GM19035 (cell line): ENCODE results near the gene CEMIP.

Experiments used
- ATAC-seq: cut with Tn5 transposase; IDR thresholded peaks from one replicate; pipeline ENCODE4 v1.9.1; 2021; ENCODE audit not compliant: unreplicated experiment

The CEMIP gene

DNA sequence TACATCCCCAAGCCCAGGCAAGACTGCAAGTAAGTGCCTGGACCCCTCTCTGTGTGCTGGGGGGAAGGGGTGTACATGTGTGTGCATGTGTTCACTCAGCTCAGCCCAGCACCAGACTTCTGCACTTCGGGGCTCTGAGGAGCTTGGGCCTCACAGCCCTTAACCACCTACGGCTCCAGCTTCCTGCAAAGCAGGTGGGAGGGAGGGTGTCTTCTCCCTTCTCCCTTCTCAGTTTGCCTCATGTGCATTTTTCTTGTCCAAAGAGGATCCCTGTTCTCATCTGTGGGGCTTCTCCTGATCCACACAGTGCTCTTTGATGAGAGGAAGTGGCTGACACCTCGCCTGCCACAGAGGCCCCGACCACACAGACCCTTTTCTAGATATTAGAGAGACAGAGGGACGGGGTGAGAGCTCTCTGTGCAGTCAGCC lies 141.1 kb downstream of the CEMIP start:
- ATAC-seq, result no peak

DNA sequence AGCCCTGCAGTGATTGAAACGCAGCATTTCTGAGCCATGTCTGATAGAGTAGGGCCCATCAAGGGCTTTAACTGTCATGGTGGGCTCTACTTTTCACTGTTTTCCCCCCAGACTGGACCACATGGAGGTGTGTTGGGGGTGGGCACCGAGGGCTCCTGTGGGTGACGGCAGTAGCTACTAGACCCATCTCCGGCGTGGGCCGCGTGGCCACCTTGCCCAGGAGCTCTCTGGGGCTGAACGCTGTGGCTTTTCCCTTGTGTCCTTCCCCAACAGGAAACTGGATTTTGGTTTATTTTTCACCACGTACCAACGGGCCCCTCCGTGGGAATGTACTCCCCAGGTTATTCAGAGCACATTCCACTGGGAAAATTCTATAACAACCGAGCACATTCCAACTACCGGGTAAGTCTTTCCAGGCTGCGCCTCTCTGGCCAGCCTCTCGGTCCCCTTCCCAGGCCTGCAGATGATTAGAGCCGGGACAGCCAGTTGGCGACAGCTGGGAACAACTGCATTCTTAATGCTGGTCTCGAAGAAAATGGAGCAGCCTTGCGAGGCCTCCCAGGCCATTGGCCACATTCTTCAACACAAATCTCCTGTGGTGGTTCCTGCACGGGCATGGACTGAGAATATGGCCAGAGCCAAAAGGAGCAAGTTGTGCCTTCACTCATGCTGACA lies 142.7 kb downstream of the CEMIP start:
- ATAC-seq, result no peak

DNA sequence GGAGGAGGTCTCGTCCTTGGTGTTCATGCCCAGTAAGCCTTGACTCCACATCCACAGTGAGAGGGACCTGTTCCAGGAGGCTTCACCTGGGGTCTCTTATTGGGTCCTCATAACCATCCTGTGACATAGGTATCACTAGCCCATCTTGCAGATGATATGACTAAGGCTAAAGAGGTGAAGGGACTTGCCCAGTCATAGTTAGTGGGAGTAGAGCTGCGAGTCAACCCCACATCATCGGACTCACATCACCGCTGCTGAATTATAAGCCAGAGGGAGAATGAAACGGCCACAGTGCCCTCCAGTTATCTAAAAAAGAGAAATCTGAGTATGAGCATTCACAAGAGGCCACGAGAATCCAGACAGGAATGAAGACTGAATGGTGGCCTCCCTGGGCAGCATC lies 144.5 kb downstream of the CEMIP start:
- no peak for ATAC-seq

DNA sequence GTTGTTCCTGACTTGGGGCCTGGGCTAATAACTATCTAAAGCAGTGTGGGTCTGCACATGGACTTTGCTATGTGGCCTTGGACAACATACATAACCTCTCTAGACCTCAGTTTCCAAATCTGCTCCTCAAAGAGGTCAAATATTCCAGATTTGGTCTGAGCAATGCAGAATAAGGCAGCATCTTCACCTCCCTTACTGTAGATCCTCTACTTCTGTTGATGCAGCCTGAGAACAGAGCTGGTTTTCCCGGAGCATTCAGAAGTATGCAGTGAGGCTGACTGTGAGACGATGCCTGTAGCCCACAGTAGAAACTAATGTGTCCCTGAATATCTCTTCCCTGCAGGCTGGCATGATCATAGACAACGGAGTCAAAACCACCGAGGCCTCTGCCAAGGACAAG lies 145.1 kb downstream of the CEMIP start:
- no peak for ATAC-seq

DNA sequence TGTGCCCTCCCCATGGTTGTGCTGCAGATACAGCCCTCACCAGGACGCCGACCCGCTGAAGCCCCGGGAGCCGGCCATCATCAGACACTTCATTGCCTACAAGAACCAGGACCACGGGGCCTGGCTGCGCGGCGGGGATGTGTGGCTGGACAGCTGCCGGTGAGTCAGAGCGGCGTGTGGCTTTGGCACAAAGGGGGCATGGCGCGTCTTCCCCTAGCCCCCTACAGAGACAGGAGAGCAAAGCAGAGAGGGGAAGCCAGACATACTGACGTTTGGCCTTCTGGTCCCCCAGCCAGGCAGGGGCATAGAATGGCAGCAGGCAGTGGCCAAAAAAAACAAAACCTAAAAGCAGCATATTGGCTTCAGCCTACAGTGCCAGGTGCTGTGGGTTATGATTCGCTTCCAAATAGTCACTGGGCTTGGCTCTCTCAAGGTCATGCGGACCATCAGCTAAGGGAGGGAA lies 146.5 kb downstream of the CEMIP start:
- ATAC-seq, result no peak

DNA sequence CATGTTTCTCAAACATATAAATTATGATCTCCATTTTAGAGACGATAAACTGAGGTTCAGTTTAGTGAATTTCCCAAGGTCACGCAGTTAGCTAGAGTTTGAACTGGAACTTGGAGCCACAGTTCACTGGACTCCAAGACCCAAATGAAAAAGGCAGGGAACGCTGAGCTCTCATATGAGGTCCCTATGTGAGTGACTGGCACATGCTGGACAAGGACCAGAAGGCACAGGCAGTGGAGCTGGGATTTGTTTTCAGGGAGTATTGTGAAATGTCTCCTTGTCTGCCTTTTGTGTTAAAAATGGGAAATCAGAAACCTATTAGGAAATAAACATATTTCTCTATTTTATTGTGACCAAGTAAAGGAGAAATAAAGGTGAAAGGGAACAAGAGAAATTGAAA lies 147.0 kb downstream of the CEMIP start:
- no peak for ATAC-seq

DNA sequence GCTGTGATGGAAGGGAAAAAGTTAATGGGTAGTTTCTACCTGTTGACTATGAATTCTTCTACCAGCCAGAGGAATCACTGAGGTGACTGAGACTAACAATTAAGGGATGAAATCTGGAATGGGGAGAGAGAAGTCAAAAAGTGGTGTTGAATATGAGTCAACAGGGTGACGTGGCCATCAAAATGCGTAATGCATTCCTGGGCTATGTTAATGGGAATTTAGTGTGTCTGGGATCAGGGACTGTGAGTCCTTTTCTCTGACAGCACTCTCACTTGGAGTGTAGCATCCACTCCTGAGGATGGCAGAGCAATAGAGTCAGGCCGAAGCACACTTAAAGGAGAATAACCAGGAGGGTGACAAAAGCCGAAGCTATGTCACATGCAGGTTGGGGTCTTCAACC lies 150.1 kb downstream of the CEMIP start:
- no peak for ATAC-seq

DNA sequence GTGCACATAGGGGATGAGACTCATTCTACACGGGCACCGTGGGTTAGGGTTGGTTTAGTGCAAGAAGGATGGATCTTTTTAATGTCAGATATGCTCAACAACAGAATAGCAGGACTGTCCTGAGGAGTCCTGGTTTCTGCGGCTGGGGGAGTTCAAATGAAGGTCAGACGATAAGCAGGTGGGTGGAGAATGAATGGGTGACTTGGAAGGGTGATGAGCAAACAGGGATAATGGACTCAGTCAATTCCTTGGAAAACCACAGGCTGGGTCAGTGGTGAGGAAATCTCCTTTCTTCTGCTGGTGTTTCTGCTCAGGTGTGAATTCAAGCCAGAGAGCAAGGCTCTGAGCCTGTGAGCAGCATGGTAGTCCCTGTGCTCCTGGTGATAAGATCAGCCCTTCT lies 150.5 kb downstream of the CEMIP start:
- no peak for ATAC-seq

DNA sequence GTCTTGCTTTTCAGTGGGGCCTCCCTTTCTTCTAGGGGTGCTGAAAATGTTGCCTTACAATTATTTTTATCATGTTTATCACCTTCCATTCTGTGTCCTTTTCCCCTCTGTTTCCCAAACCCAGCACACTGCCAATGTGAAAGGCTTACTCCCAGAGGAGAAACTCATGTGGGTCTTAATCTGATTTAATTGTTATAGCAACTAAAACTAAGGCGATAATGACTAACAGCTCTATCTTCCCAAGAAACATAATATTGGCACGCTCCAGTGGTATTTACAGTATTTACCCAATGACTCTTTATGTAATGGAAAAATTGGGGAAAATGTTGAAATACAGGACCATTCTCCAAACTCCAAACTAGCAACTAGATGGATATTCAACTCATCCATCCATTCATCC lies 152.0 kb downstream of the CEMIP start:
- no peak for ATAC-seq

DNA sequence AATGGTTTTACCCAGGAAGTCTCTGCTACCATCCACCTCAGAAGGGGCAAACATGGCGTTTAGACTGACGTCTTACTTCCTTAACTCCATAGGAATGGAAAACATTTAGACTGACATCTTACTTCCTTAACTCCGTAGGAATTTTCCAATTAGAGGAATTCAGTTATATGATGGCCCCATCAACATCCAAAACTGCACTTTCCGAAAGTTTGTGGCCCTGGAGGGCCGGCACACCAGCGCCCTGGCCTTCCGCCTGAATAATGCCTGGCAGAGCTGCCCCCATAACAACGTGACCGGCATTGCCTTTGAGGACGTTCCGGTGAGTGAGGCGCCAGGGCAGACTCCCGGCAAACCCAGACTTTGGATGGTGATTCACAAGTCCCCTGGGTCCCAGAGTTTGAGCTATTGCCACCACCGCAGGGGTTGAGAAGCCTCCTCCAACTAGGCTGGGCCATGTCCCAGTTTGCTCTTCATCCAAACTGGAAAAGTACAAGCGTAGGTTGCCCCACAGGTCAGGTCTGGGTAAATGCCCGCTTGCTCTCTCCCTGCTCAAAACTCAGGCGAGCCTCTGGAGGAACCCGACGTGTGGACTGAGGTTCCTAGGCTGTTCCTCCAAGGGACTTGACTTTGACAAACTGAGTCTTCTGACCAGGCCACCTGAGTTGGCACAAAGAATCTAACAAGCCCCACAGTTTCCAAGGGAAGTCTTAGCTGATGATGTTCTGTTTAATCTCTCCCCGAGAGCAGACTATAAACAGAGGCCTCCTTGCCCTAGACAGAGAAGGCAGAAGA lies 152.7 kb downstream of the CEMIP start:
- ATAC-seq, result no peak

DNA sequence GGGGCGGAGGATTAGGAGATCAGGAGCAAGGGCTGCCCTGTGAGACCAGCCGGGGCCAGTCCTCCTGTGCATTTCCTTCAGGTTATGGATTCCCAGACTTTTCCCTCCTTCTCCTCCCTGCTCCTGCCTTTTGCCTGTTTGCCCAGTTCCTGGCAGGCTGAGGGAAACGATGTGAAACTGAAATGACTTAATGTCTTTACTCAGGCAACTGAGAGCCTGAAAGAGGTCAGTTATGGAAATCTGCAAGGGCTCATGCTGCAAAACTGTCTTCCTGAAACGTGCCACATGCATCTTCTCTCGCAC lies 153.3 kb downstream of the CEMIP start:
- ATAC-seq, result no peak

DNA sequence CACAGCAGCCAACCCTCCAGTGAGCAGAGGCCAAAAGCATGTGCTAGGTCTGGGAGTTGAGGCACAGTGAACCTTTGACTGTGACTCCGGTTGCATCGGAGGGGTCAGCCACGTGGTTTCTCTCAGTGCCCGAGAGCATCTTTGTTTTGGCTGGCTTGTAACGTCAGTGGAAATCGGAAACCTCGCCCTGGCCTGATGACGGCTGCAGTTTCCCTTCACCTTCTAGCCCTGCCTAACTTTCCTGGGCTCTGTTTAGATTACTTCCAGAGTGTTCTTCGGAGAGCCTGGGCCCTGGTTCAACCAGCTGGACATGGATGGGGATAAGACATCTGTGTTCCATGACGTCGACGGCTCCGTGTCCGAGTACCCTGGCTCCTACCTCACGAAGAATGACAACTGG lies 153.8 kb downstream of the CEMIP start:
- ATAC-seq, result no peak

DNA sequence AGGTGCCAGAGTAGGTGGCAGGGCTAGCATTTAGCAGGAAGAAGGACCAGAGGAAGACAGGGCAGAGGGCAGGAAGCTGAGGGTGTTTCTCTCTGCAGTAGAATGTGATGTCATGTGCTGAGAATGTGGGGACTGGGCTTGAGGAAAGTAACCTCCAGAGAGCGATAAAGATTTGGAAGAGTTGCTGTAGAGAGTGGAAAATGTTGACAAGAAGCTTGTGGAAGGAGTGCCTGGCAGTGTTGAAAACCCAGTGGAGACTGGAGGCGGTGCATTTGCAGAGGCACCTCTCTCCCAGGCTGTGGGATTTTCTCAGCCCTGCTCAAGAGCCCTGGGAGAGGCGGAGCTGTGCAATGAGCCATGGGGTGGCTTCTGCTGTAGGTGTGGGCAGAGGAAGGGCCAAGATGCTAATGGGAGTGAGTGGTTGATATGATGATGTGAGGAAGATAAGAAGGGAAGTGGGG lies 155.6 kb downstream of the CEMIP start:
- ATAC-seq, result no peak

DNA sequence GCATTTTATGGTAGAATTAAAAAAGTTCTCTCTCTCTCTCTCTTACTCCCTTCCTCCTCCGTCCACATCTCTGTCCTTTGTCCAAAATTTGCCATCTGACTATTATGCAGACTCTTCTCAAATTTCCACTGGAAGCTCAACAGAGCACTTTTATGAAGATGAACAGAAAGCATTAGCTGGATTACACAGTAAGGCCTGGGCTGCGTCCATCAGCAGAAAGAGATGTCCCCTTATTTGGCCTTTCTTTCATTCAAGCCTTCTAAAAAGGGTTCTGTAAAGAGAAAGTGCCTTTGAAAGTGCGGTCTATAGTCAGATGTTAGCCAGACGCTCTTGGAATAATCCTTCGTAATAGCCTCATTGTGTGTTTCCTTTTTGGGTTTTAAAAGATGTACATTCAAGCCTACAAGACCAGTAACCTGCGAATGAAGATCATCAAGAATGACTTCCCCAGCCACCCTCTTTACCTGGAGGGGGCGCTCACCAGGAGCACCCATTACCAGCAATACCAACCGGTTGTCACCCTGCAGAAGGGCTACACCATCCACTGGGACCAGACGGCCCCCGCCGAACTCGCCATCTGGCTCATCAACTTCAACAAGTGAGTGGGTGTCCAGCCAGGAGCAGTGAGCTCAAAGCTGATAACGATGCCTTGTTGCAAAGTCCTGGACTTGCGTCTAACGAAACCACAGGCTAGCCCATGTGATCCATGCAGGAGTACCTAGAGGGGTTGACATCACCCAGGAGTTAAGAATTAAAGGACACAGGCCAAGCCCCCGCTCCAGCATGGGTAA lies 157.3 kb downstream of the CEMIP start:
- no peak for ATAC-seq

DNA sequence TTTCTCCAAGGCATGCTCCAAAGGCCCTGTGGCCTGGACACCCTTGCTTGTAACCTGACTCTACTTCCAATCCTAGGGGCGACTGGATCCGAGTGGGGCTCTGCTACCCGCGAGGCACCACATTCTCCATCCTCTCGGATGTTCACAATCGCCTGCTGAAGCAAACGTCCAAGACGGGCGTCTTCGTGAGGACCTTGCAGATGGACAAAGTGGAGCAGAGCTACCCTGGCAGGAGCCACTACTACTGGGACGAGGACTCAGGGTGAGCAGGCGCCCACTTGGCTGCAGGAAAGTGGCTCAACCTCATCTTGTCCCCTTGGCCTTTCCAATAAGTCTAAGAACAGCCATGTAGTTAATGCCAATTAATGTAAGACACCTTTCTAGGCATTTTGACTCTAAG lies 158.5 kb downstream of the CEMIP start:
- ATAC-seq, result no peak

DNA sequence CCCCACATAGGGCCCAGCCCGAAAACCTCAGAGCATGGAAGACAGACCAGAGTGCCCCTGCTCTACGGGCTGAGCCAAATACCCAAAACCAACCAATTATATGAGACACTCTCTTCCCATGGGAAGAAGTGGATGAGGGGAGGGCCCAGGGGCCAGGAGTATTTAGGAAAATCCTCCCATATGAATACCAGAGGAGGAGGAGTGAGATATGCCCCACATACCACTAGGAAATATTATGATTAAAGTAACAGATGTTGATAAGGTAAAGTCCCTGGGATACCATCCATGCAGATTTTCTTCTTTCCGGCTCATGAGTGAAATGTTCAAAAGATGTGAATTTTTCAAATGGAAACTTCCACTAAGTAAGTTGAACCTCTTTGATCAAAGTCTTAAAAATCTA lies 160.0 kb downstream of the CEMIP start:
- no peak for ATAC-seq

DNA sequence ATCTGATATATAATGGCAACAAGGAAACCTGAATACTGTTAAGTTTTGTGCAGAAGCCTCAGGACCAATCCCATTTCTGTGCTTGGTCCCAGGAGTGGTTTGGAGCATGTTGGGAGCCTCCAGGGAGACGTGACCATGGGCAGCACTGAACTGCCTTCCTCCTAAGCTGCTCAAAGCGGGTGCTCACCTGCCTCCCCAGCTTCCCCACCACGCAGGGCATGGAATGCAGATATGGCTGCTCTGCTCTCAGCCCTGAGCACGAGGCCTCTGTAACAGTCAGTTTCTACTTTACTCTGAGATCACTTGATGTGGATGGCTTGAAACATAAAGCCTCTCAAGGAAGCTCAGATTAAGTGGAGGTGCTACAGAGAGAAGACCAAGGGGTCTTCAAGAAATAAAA lies 161.2 kb downstream of the CEMIP start:
- ATAC-seq, result no peak

DNA sequence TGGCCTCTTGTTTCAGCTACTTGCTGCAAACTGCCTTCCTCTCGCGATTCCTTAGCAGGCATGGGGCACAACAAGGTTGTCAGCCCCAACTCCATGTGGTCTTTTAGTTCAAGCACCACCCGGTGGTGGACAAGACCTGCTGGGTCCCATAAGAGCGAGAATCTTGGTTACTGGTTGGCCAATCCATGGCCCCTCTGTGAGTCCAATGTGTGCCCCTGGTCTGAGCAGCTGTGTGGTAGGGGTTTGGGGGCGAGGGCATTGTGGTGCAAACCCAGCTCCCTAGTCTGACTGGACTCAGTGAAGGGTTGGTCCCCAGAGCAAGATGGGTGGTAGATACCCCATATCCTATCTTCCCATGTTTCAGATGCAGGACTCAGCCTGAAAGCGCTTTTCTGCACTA lies 161.7 kb downstream of the CEMIP start:
- no peak for ATAC-seq

DNA sequence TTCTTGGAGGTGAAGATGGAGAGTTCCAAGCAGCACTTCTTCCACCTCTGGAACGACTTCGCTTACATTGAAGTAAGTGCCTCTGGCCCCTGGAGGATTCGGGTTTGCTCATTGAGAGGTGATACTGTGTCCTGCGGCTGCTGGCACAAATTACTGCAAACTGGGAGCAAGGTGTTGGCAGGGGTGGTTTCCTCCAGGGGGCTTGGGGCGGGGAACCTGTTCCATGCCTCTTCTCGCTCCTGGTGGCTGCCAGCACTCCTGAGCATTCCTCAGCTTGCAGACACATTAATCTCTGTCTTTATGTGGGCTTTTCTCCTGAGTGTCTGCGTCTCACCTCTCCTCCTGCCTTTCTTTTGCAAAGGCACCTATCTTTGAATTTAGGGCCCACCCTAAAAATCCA lies 163.1 kb downstream of the CEMIP start:
- ATAC-seq, result no peak

DNA sequence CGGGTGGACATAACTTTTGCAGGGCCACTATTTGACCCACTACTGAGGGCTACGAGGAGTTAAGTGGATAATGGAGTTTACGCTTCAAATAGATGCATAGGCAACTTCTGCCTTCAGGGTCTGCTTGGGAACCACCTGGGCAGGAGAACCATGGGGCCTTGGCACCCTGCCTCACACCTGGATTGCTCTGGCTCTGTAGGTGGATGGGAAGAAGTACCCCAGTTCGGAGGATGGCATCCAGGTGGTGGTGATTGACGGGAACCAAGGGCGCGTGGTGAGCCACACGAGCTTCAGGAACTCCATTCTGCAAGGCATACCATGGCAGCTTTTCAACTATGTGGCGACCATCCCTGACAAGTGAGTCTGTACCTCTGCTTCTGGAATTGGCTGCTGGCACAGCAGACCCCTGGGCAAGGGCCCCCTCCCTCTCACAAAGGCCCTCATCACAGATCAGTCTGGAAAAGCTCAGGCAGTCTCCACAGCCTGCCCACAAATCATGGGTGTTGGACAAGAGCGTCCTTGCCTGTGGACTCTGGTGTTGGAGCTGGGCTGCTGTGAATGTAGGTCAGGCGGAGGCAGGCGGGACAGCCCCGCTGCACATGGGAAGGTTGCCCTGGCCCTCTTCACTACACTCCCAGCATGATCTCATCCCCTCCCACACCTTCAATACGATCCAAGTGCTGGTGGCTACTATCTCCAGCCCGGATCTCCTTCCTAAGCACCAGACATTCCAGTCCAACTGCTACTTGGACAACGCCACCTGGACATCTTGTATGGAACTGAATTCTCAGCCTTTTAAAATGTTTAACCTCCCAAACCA lies 163.8 kb downstream of the CEMIP start:
- ATAC-seq, result no peak

DNA sequence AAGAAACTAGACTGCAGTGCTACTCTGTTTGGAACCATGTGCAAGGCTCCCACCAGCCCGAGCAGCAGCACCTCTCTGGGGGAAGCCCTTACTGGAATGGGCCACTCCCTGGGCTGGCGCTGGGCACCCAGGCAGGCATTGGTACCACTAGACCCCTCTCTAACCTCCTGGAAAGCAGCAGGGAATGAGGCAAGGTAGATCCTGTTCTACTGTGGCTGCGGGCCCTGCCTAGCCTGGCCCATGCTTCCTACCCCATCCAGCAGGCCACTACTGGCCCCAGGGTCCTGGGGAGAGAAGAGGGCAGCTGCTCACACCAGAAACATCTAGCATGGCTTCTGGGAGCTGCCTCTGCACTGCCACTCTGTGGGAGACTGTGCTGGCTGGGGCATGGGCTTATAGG lies 165.6 kb downstream of the CEMIP start:
- no peak for ATAC-seq
